GM13976 (cell line): ENCODE data around the gene HARS2.
"Not testable (repeated sequence)": the region's sequence is repeated elsewhere in the genome, so short reads cannot be mapped to it uniquely, and the experiment has no call there.

Experiments
- DNase-seq: peaks from one replicate; pipeline ENCODE4 v3.0.0; 2012; ENCODE audit warnings: low spot score
- in situ Hi-C: fragments of 300-500 bp; cut with MboI; formaldehyde crosslinking; loops from one replicate; pipeline ENCODE4 v1.12.0; 2022; ENCODE audit warnings: low sequenced_read_pairs, mixed read lengths, inconsistent platforms; ENCODE audit not compliant: unreplicated experiment
- TF ChIP-seq, protein P1 (sequence below): IDR thresholded peaks from 2 replicates; pipeline ENCODE4 v1.5.1; 2012; ENCODE audit warnings: borderline replicate concordance, mild to moderate bottlenecking; ENCODE audit not compliant: insufficient read depth; ENCODE audit errors: extremely low read depth, missing control alignments, control extremely low read depth

The HARS2 gene

GRCh38 chr5:140690941-140691924 is at the start of gene HARS2, which contains the start of gene HARS1:
Gene HARS2, plus strand, starts transcription at chr5:140691455. Its CDS starts 194 bp downstream, at chr5:140691649.
Gene HARS1, minus strand, starts transcription at chr5:140691370. Its CDS starts 66 bp downstream, at chr5:140691304.
- in situ Hi-C loops, result no loop called here
- TF ChIP-seq, protein P1, sequence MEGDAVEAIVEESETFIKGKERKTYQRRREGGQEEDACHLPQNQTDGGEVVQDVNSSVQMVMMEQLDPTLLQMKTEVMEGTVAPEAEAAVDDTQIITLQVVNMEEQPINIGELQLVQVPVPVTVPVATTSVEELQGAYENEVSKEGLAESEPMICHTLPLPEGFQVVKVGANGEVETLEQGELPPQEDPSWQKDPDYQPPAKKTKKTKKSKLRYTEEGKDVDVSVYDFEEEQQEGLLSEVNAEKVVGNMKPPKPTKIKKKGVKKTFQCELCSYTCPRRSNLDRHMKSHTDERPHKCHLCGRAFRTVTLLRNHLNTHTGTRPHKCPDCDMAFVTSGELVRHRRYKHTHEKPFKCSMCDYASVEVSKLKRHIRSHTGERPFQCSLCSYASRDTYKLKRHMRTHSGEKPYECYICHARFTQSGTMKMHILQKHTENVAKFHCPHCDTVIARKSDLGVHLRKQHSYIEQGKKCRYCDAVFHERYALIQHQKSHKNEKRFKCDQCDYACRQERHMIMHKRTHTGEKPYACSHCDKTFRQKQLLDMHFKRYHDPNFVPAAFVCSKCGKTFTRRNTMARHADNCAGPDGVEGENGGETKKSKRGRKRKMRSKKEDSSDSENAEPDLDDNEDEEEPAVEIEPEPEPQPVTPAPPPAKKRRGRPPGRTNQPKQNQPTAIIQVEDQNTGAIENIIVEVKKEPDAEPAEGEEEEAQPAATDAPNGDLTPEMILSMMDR, result no peak
- DNase-seq, result peak; percentile 93

GRCh38 chr5:140641716-140642115 is 49.5 kb upstream of the HARS2 start:
- TF ChIP-seq, protein P1, result no peak
- in situ Hi-C loops, result no loop called here
- DNase-seq, result no peak

DNA sequence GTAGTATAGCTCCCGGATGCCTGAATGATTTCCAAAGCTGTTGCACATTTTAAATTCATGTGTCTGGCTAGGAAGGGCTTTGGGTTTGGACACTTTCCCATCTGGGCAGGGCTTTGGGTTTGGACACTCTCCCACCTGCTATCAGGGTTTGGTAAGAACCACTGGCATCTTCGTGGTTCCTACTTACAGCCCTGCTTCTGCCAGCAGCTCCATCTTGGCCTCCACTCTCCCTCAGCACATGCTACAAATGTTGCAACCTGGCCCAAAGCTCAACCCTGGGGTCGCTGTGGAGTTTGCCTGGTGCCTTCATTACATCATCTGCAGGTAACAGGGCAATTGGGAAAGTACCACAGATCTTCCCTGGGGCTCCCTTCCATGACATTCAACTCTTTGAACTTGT is 48.5 kb upstream of the HARS2 start:
- in situ Hi-C loops, result no loop called here
- TF ChIP-seq, protein P1, result no peak
- DNase-seq, result no peak

- in situ Hi-C loops, result no loop called here
- DNase-seq, result no peak
Measured at GRCh38 chr5:140647042-140647419, 44.2 kb upstream of the HARS2 start.

GRCh38 chr5:140658870-140659269 is 32.4 kb upstream of the HARS2 start:
- DNase-seq, result no peak
- TF ChIP-seq, protein P1, result no peak
- in situ Hi-C loops, result no loop called here

More at GRCh38 chr5:140647042-140647419, 44.2 kb upstream of the HARS2 start:
- TF ChIP-seq, protein P1, result no peak

DNA sequence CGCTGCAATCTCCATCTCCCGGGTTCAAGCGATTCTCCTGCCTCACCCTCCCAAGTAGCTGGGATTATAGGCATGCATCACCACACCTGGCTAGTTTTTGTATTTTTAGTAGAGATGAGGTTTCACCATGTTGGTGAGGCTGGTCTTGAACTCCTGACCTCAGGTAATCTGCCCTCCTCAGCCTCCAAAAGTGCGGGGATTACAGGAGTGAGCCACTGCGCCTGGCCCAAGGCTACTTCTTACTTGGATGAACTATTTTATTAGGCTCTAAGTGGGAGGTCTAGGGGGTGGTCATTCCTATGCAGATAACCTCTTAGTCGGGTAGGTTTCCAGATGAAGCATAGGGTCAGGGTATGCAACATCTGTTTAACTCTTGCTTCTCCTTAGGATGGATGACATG is 30.9 kb upstream of the HARS2 start:
- in situ Hi-C loops, DNase-seq: not testable (repeated sequence)

GRCh38 chr5:140664030-140664358 is 27.3 kb upstream of the HARS2 start:
- DNase-seq, result no peak
- TF ChIP-seq, protein P1, result no peak
- in situ Hi-C loops, result no loop called here
